GM12878 (cell line): ENCODE measurements around the gene SLC8B1. TPM values are rescaled to one million over a fixed set of nuclear protein-coding genes. Genes with fewer than 3 reads are reported as not detected.

ENCODE experiments used
- ATAC-seq: fragments of 200-7000 bp; cut with Tn5 transposase; 3 replicates; pipeline ENCODE4 v1.9.1; 2020; ENCODE audit warnings: mild to moderate bottlenecking, moderate library complexity
- BruUV-seq: library from RNA; stranded (reverse); fragments of 400-500 nt; replicated peaks from 2 replicates; lab custom pipeline; 2021; lab: Mats Ljungman, UMichigan
- CTCF ChIA-PET: fragments of 300-600 bp; sonication (Branson Sonifier 250); formaldehyde crosslinking; extraction: SDS; loops from one replicate; lab custom pipeline; 2021; ENCODE audit warnings: inconsistent platforms; lab: Yijun Ruan, JAX
- POLR2A ChIA-PET: fragments of 350-600 bp; formaldehyde crosslinking; extraction: SDS; loops from one replicate; lab custom pipeline; 2021; ENCODE audit warnings: inconsistent platforms; lab: Charles Lee
- RAD21 ChIA-PET: fragments of 300-600 bp; sonication (Branson Sonifier 250); formaldehyde crosslinking; loops from one replicate; lab custom pipeline; 2023; ENCODE audit warnings: antibody characterized with exemption; ENCODE audit not compliant: unreplicated experiment; lab: Charles Lee
- SMC1A ChIA-PET: fragments of 300-600 bp; sonication (Branson Sonifier 250); formaldehyde crosslinking; loops from one replicate; lab custom pipeline; 2023; ENCODE audit not compliant: unreplicated experiment, uncharacterized antibody; lab: Charles Lee
- DNase-seq: peaks from one replicate; pipeline ENCODE4 v3.0.0-alpha.2; 2011; ENCODE audit warnings: low read depth, low spot score
- FAIRE-seq: peaks from 3 replicates; lab custom pipeline; 2011; peaks lifted over from hg19 to GRCh38; lab: Jason Lieb, UNC
- H2AFZ ChIP-seq: 2 replicates; pipeline ENCODE4 v1.6.0; 2011; ENCODE audit warnings: low read depth, low read length, control low read depth; ENCODE audit not compliant: control insufficient read depth
- H3K27ac ChIP-seq: 2 replicates; pipeline ENCODE4 v1.5.1; 2011; ENCODE audit warnings: control low read depth; ENCODE audit not compliant: control insufficient read depth, insufficient read depth
- H3K27me3 ChIP-seq, 2 experiments: replicated peaks in 1 of 2; 2 replicates each; pipeline versions ENCODE4 v1.6.0 to v1.6.1; 2011; ENCODE audit warnings: low read length in 1 of 2; ENCODE audit not compliant: control insufficient read depth in 2 of 2, insufficient read depth in 2 of 2
- H3K36me3 ChIP-seq, 2 experiments: 2 replicates each; pipeline ENCODE4 v1.5.1; 2011; ENCODE audit warnings: low read length in 1 of 2; ENCODE audit not compliant: control insufficient read depth in 2 of 2, insufficient read depth in 2 of 2
- H3K4me1 ChIP-seq: 2 replicates; pipeline ENCODE4 v1.6.1; 2011; ENCODE audit warnings: mild to moderate bottlenecking, low read length, moderate library complexity, mixed read lengths; ENCODE audit not compliant: control insufficient read depth, insufficient read depth
- H3K4me2 ChIP-seq: 2 replicates; pipeline ENCODE4 v1.6.0; 2011; ENCODE audit warnings: control low read depth; ENCODE audit not compliant: control insufficient read depth, insufficient read depth
- H3K4me3 ChIP-seq: fragments of 200-600 bp; sonication (generic); 2 replicates; pipeline ENCODE4 v1.5.1; 2016
- H3K79me2 ChIP-seq: 2 replicates; pipeline ENCODE4 v1.6.0; 2011; ENCODE audit warnings: low read length; ENCODE audit not compliant: control insufficient read depth, insufficient read depth
- H3K9ac ChIP-seq: 2 replicates; pipeline ENCODE4 v1.8.0; 2011; ENCODE audit warnings: low read length, control low read depth, mixed read lengths; ENCODE audit not compliant: control insufficient read depth, insufficient read depth
- H3K9me3 ChIP-seq: replicated peaks from 3 replicates; pipeline ENCODE4 v1.5.1; 2011; ENCODE audit warnings: mild to moderate bottlenecking, low read length; ENCODE audit not compliant: control insufficient read depth, insufficient read depth
- H4K20me1 ChIP-seq: 2 replicates; pipeline ENCODE4 v1.6.0; 2011; ENCODE audit not compliant: control insufficient read depth, insufficient read depth
- BHLHE40 ChIP-seq, 2 experiments: fragments of 450-650 bp in 1 of 2; IDR thresholded peaks; 2 replicates each; pipeline ENCODE4 v1.6.1; 2011 to 2017; ENCODE audit warnings: low read depth in 2 of 2, borderline replicate concordance in 1 of 2, improper control_type of control experiment in 1 of 2, low read length in 1 of 2, mild to moderate bottlenecking in 1 of 2
- CBX3 ChIP-seq: fragments of 200-600 bp; sonication (generic); IDR thresholded peaks from 2 replicates; pipeline ENCODE4 v1.6.1; 2016; ENCODE audit warnings: low read depth, borderline replicate concordance
- CEBPZ ChIP-seq: fragments of 150-350 bp; IDR thresholded peaks from 2 replicates; pipeline ENCODE4 v1.6.1; 2016; ENCODE audit warnings: low read depth, low read length
- DPF2 ChIP-seq: fragments of 450-650 bp; IDR thresholded peaks from 2 replicates; pipeline ENCODE4 v1.6.1; 2017; ENCODE audit warnings: mild to moderate bottlenecking
- E4F1 ChIP-seq: fragments of 450-650 bp; IDR thresholded peaks from 2 replicates; pipeline ENCODE4 v1.6.1; 2018; ENCODE audit warnings: borderline replicate concordance, mild to moderate bottlenecking; ENCODE audit not compliant: partially characterized antibody
- ETV6 ChIP-seq, 2 experiments: fragments of 450-650 bp in 1 of 2; IDR thresholded peaks in 1 of 2; conservative IDR thresholded peaks in 1 of 2; 2 replicates each; pipeline ENCODE4 v1.6.1; 2014; ENCODE audit warnings: antibody characterized with exemption in 1 of 2, borderline replicate concordance in 1 of 2, low read depth in 1 of 2, mild to moderate bottlenecking in 1 of 2, moderate library complexity in 1 of 2
- IRF4 ChIP-seq: IDR thresholded peaks from 2 replicates; pipeline ENCODE4 v1.6.1; 2011; ENCODE audit warnings: low read depth, low read length
- NRF1 ChIP-seq: conservative IDR thresholded peaks from 2 replicates; pipeline ENCODE4 v1.6.1; 2011; ENCODE audit warnings: mild to moderate bottlenecking, low read depth, low read length, improper control_type of control experiment
- POLR2A ChIP-seq: IDR thresholded peaks from 2 replicates; pipeline ENCODE4 v1.6.1; 2011; ENCODE audit warnings: low read depth, mild to moderate bottlenecking, low read length
- RBBP5 ChIP-seq: fragments of 200-600 bp; sonication (generic); conservative IDR thresholded peaks from 2 replicates; pipeline ENCODE4 v1.6.1; 2016
- YBX1 ChIP-seq: fragments of 450-650 bp; IDR thresholded peaks from 2 replicates; pipeline ENCODE4 v1.6.1; 2016; ENCODE audit warnings: antibody characterized with exemption
- WGBS: methylation state at CpG from one replicate; pipeline ENCODE4 v1.1.6; 2016; ENCODE audit warnings: low lambda C conversion rate; ENCODE audit not compliant: insufficient replicate concordance, insufficient coverage; ENCODE audit errors: missing lambda C conversion rate; 5-methylcytosine and 5-hydroxymethylcytosine counted together
- in situ Hi-C: fragments of 300-500 bp; cut with MboI; formaldehyde crosslinking; loops from 9 replicates; pipeline ENCODE4 v1.14.3; 2018; ENCODE audit warnings: mixed read lengths
- intact Hi-C: fragments of 100-400 bp; cut with micrococcal nuclease; formaldehyde crosslinking; loops from one replicate; pipeline ENCODE4 v1.14.2; 2022; ENCODE audit not compliant: unreplicated experiment
- polyA plus RNA-seq, 11 experiments: library from polyadenylated mRNA; depleted of rRNA in 4 of 11; unstranded in 6 of 11; stranded (reverse) in 5 of 11; fragments of >200 nt; fragmentation: Nextera tagmentation in 4 of 11; fragmentation: Illumina TruSeq in 1 of 11; extraction: Ambion mirVana in 4 of 11; extraction: Trizol in 1 of 11; gene quantifications; 1 replicate in 1 of 11; 2 replicates in 10 of 11; pipeline versions ENCODE4 v1.2.1 to v1.2.3, GENCODE V29; 2011 to 2016; ENCODE audit warnings: inconsistent platforms in 2 of 11, missing spikeins in 2 of 11, low read depth in 1 of 11
- total RNA-seq, 4 experiments: library from RNA; depleted of rRNA in 3 of 4; stranded (reverse); fragments of >200 nt in 3 of 4; fragmentation: Illumina TruSeq in 1 of 4; extraction: Trizol in 1 of 4; gene quantifications; 2 replicates each; pipeline versions ENCODE4 v1.2.1 to v1.2.3, GENCODE V29; 2013 to 2021

Gene SLC8B1
- total and polyA plus RNA-seq, 10 of the 15 experiments (the other 5 are each of a cell fraction or from before 2014, with no cell fraction given), result 0.18 to 12.3 (median 6.8) TPM

GRCh38 chr12:113348849-113349536 is 14.1 kb upstream of the SLC8B1 start:
- H3K4me2 ChIP-seq, result no peak overlapping the region
- ChIA-PET SMC1A (interaction anchor here (0.6 to 1.7 kb wide), 2 partner anchors 14 to 43 kb away, joined by 3 to 4 read pairs; partner anchors contain the start of gene SLC8B1), CTCF (no interaction called here), POLR2A (no interaction called here), RAD21 (interaction anchor here (1.7 kb wide), 1 partner anchor 14 kb away, joined by 5 read pairs; the partner anchor contains the start of gene SLC8B1)
- FAIRE-seq, result no peak
- no peaks in the 10 kb centered on the region for H3K9me3 ChIP-seq
- no peaks in the 10 kb centered on the region for H4K20me1 ChIP-seq
- H3K27me3 ChIP-seq, result no peaks in the 10 kb centered on the region; a peak in 1 of 4 replicates
- ATAC-seq, result no peak
- H3K9ac ChIP-seq, result no peak overlapping the region
- no peak overlapping the region for H3K4me3 ChIP-seq
- whole genome bisulfite sequencing, result 61% methylated on average over 19 of the region's 19 CpGs
- DNase-seq, result no peak
- in situ Hi-C loops (no loop called here), intact Hi-C loops (no loop called here)
- no peaks in the 10 kb centered on the region for H3K79me2 ChIP-seq
- no peak overlapping the region for H3K27ac ChIP-seq
- no peaks in the 10 kb centered on the region for H3K4me1 ChIP-seq
- TF ChIP-seq ETV6 (conservative IDR thresholded peaks at IDR 0.05 in 1 of 2, IDR thresholded peaks at IDR 0.05 in 1 of 2; ENCODE audit: borderline replicate concordance in 1 of 2, low read depth in 1 of 2), result no peak
- H2AFZ ChIP-seq, result no peak overlapping the region
- no TSS peak for BruUV-seq
- no peaks in the 10 kb centered on the region for H3K36me3 ChIP-seq

GRCh38 chr12:113347892-113348291 is 13.0 kb upstream of the SLC8B1 start:
- ATAC-seq (no peak), DNase-seq (no peak), FAIRE-seq (no peak)
- Histone ChIP-seq H3K27ac (no peak overlapping the region), H4K20me1 (no peaks in the 10 kb centered on the region), H3K9ac (no peak overlapping the region), H3K4me1 (no peaks in the 10 kb centered on the region), H3K4me3 (no peak overlapping the region), H3K79me2 (no peaks in the 10 kb centered on the region), H3K4me2 (no peak overlapping the region), H3K9me3 (no peaks in the 10 kb centered on the region), H3K36me3 (no peaks in the 10 kb centered on the region), H3K27me3 (no peaks in the 10 kb centered on the region; a peak in 1 of 4 replicates), H2AFZ (no peak overlapping the region)
- in situ Hi-C loops, result no loop called here
- intact Hi-C loops, result no loop called here
- WGBS, result 72% methylated on average over 2 of the region's 2 CpGs
- no TSS peak for BruUV-seq
- ChIA-PET POLR2A (no interaction called here), RAD21 (no interaction called here), CTCF (interaction anchor here (1.0 to 1.1 kb wide), 3 partner anchors 24 to 78 kb away, joined by 3 to 4 read pairs (median 3); no protein-coding TSS in a partner anchor), SMC1A (interaction anchor here (0.6 kb wide), 1 partner anchor 1410 kb away, joined by 3 read pairs; no protein-coding TSS in a partner anchor)
- TF ChIP-seq CEBPZ (no peak), E4F1 (no peak), RBBP5 (no peak), NRF1 (no peak), CBX3 (no peak), YBX1 (no peak), POLR2A (no peak), DPF2 (no peak), IRF4 (no peak), BHLHE40 (IDR thresholded peaks at IDR 0.05; ENCODE audit: borderline replicate concordance in 1 of 2, low read depth in 2 of 2, low read length in 1 of 2) (no peak)
